H9 (cell line): ENCODE results near the gene HAUS8. TPM values are rescaled to one million over a fixed set of nuclear protein-coding genes. Genes with fewer than 3 reads are reported as not detected.

Experiments
- DNase-seq: peaks from one replicate; pipeline ENCODE4 v3.0.0-alpha.2; 2017
- H2AFZ ChIP-seq: one replicate; pipeline ENCODE4 v1.6.1; 2013; ENCODE audit warnings: mild to moderate bottlenecking, low read length, control low read depth, moderate library complexity
- H2AK5ac ChIP-seq: 2 replicates; pipeline ENCODE4 v1.6.1; 2013; ENCODE audit warnings: low read length, control low read depth, mixed read lengths; ENCODE audit not compliant: insufficient read length
- H2BK120ac ChIP-seq: one replicate; pipeline ENCODE4 v1.6.1; 2013; ENCODE audit warnings: low read depth, mild to moderate bottlenecking, low read length, control low read depth, inconsistent platforms; ENCODE audit not compliant: poor library complexity, severe bottlenecking
- H2BK12ac ChIP-seq: 2 replicates; pipeline ENCODE4 v1.6.1; 2013; ENCODE audit warnings: low read length, control low read depth, mixed read lengths, low read depth; ENCODE audit not compliant: insufficient read length
- H2BK15ac ChIP-seq: 2 replicates; pipeline ENCODE4 v1.6.1; 2013; ENCODE audit warnings: low read depth, low read length, control low read depth
- H2BK20ac ChIP-seq: one replicate; pipeline ENCODE4 v1.6.1; 2013; ENCODE audit warnings: low read depth, mild to moderate bottlenecking, low read length, control low read depth, inconsistent platforms; ENCODE audit not compliant: poor library complexity, severe bottlenecking
- H2BK5ac ChIP-seq: 2 replicates; pipeline ENCODE4 v1.6.1; 2013; ENCODE audit warnings: low read length, control low read depth, mixed read lengths; ENCODE audit not compliant: insufficient read length
- H3K14ac ChIP-seq: 2 replicates; pipeline ENCODE4 v1.6.1; 2013; ENCODE audit warnings: low read length, control low read depth; ENCODE audit not compliant: insufficient read depth
- H3K18ac ChIP-seq: 2 replicates; pipeline ENCODE4 v1.6.1; 2013; ENCODE audit warnings: low read depth, mild to moderate bottlenecking, mixed read lengths, low read length, control low read depth; ENCODE audit not compliant: insufficient read length
- H3K23ac ChIP-seq: 2 replicates; pipeline ENCODE4 v1.6.1; 2013; ENCODE audit warnings: low read length, control low read depth, mixed read lengths, low read depth; ENCODE audit not compliant: insufficient read length
- H3K23me2 ChIP-seq: 2 replicates; pipeline ENCODE4 v1.6.1; 2013; ENCODE audit warnings: low read depth, mild to moderate bottlenecking, mixed read lengths, low read length, control low read depth; ENCODE audit not compliant: insufficient read length, poor library complexity, severe bottlenecking
- H3K27ac ChIP-seq: 2 replicates; pipeline ENCODE4 v1.5.1; 2013; ENCODE audit warnings: low read length, control low read depth, mixed read lengths, low read depth; ENCODE audit not compliant: insufficient read length
- H3K27me3 ChIP-seq: 2 replicates; pipeline ENCODE4 v1.6.1; 2013; ENCODE audit warnings: low read length, control low read depth, inconsistent platforms; ENCODE audit not compliant: insufficient read depth
- H3K4ac ChIP-seq: 2 replicates; pipeline ENCODE4 v1.6.1; 2013; ENCODE audit warnings: low read depth, mild to moderate bottlenecking, control low read depth, inconsistent platforms, low read length, moderate library complexity
- H3K4me1 ChIP-seq: 2 replicates; pipeline ENCODE4 v1.6.1; 2013; ENCODE audit warnings: low read length, control low read depth, inconsistent platforms; ENCODE audit not compliant: insufficient read depth
- H3K4me2 ChIP-seq: 2 replicates; pipeline ENCODE4 v1.6.1; 2013; ENCODE audit warnings: low read length, control low read depth, mixed read lengths; ENCODE audit not compliant: insufficient read length, insufficient read depth
- H3K56ac ChIP-seq: 2 replicates; pipeline ENCODE4 v1.6.1; 2013; ENCODE audit warnings: low read depth, mild to moderate bottlenecking, mixed read lengths, low read length, control low read depth; ENCODE audit not compliant: insufficient read length
- H3K79me1 ChIP-seq: 2 replicates; pipeline ENCODE4 v1.6.1; 2013; ENCODE audit warnings: low read depth, mild to moderate bottlenecking, moderate library complexity, low read length, control low read depth, inconsistent platforms; ENCODE audit not compliant: insufficient read depth, poor library complexity, severe bottlenecking
- H3K79me2 ChIP-seq: 2 replicates; pipeline ENCODE4 v1.6.1; 2013; ENCODE audit warnings: low read length, control low read depth, inconsistent platforms; ENCODE audit not compliant: insufficient read depth
- H3K9ac ChIP-seq: 2 replicates; pipeline ENCODE4 v1.6.1; 2013; ENCODE audit warnings: low read length, control low read depth, mixed read lengths; ENCODE audit not compliant: insufficient read length; ENCODE audit errors: extremely low read depth
- H3K9me3 ChIP-seq: one replicate; pipeline ENCODE4 v1.6.1; 2013; ENCODE audit warnings: low read depth, low read length, inconsistent platforms; ENCODE audit not compliant: control insufficient read depth
- H3T11ph ChIP-seq: one replicate; pipeline ENCODE4 v1.6.1; 2013; ENCODE audit warnings: mild to moderate bottlenecking, low read length, control low read depth, inconsistent platforms
- H4K20me1 ChIP-seq: one replicate; pipeline ENCODE4 v1.6.1; 2013; ENCODE audit not compliant: control insufficient read depth, insufficient read length, insufficient read depth
- H4K5ac ChIP-seq: 2 replicates; pipeline ENCODE4 v1.6.1; 2013; ENCODE audit warnings: low read depth, mild to moderate bottlenecking, mixed read lengths, low read length, control low read depth; ENCODE audit not compliant: insufficient read length
- H4K8ac ChIP-seq: replicated peaks from 2 replicates; pipeline ENCODE4 v1.6.1; 2013; ENCODE audit warnings: low read length, control low read depth, mixed read lengths, low read depth; ENCODE audit not compliant: insufficient read length
- H4K91ac ChIP-seq: 2 replicates; pipeline ENCODE4 v1.6.1; 2013; ENCODE audit warnings: low read depth, mild to moderate bottlenecking, moderate library complexity, mixed read lengths, low read length, control low read depth; ENCODE audit not compliant: insufficient read length
- H3K27ac Mint-ChIP-seq, 3 experiments: 2 replicates in 2 of 3; 3 replicates in 1 of 3; pipeline ENCODE4 v1.8.0; 2020 to 2021; ENCODE audit warnings: mixed read lengths in 3 of 3, mild to moderate bottlenecking in 1 of 3, moderate library complexity in 1 of 3
- H3K27me3 Mint-ChIP-seq: 2 replicates; pipeline ENCODE4 v1.8.0; 2021; ENCODE audit warnings: low read depth, mild to moderate bottlenecking, moderate library complexity, mixed read lengths
- H3K36me3 Mint-ChIP-seq, 3 experiments: 2 replicates in 2 of 3; 3 replicates in 1 of 3; pipeline ENCODE4 v1.8.0; 2020 to 2021; ENCODE audit warnings: low read depth in 3 of 3, mixed read lengths in 3 of 3; ENCODE audit not compliant: insufficient read depth in 1 of 3
- H3K4me1 Mint-ChIP-seq, 2 experiments: 2 replicates each; pipeline ENCODE4 v1.8.0; 2020; ENCODE audit warnings: mixed read lengths in 2 of 2
- H3K4me3 Mint-ChIP-seq, 2 experiments: 2 replicates in 1 of 2; 3 replicates in 1 of 2; pipeline ENCODE4 v1.8.0; 2020 to 2021; ENCODE audit warnings: mild to moderate bottlenecking in 2 of 2, mixed read lengths in 2 of 2, moderate library complexity in 1 of 2
- H3K9me3 Mint-ChIP-seq, 2 experiments: 2 replicates in 1 of 2; 3 replicates in 1 of 2; pipeline ENCODE4 v1.8.0; 2020; ENCODE audit warnings: mild to moderate bottlenecking in 2 of 2, mixed read lengths in 2 of 2, moderate library complexity in 1 of 2
- CTCF ChIP-seq: fragments of 200-600 bp; sonication (generic); conservative IDR thresholded peaks from 3 replicates; pipeline ENCODE4 v1.8.0; 2021; ENCODE audit warnings: antibody characterized with exemption, mild to moderate bottlenecking
- WGBS: extraction: QIAGEN DNeasy Blood & Tissue Kit; methylation state at CpG from one replicate; pipeline ENCODE4 v1.1.7; 2013; ENCODE audit warnings: missing lambda C conversion rate, low lambda C conversion rate, mixed read lengths; ENCODE audit not compliant: insufficient read length; ENCODE audit errors: extremely low coverage; 5-methylcytosine and 5-hydroxymethylcytosine counted together
- total RNA-seq: library from RNA; stranded (reverse); gene quantifications from 2 replicates; pipeline ENCODE4 v1.2.1, GENCODE V29; 2021

Gene HAUS8
- total RNA-seq, 1 experiment from 2014 or later = 27.8 TPM

GRCh38 chr19:17036640-17037039, 38.6 kb downstream of the HAUS8 start:
- Histone ChIP-seq H3K56ac (no peak overlapping the region), H3K4ac (no peak overlapping the region)
- no CpG with 5 or more reads among the region's 4 CpGs for WGBS

More at GRCh38 chr19:17036640-17037039, 38.6 kb downstream of the HAUS8 start:
- Histone ChIP-seq H3K27ac (no peak overlapping the region), H2BK120ac (no peak overlapping the region), H2BK15ac (no peak overlapping the region), H2AK5ac (no peak overlapping the region), H3K79me2 (no peaks in the 10 kb centered on the region), H3T11ph (no peak overlapping the region), H4K8ac (no peak overlapping the region), H3K18ac (no peak overlapping the region), H3K9ac (no peak overlapping the region), H3K4me2 (no peak overlapping the region), H4K5ac (no peak overlapping the region), H3K23ac (no peak overlapping the region), H3K23me2 (no peaks in the 10 kb centered on the region), H3K79me1 (no peaks in the 10 kb centered on the region), H3K4me1 (no peaks in the 10 kb centered on the region), H3K9me3 (no peaks in the 10 kb centered on the region), H2BK12ac (no peak overlapping the region), H4K20me1 (no peaks in the 10 kb centered on the region), H2BK5ac (no peak overlapping the region), H4K91ac (no peak overlapping the region), H3K27me3 (no peaks in the 10 kb centered on the region), H2AFZ (no peak overlapping the region), H3K14ac (no peak overlapping the region), H2BK20ac (no peak overlapping the region)
- no peak for TF ChIP-seq CTCF
- Mint-ChIP-seq H3K4me3 (no peak overlapping the region), H3K9me3 (no peaks in the 10 kb centered on the region), H3K27me3 (peaks cover 3% of the 10 kb centered on the region), H3K36me3 (no peaks in the 10 kb centered on the region), H3K27ac (no peak overlapping the region; a peak in 1 of 7 replicates), H3K4me1 (peaks cover 1% of the 10 kb centered on the region in 2 experiments; a peak in 2 of 4 replicates)
- DNase-seq = no peak
